DOHH2 (cell line): ENCODE results near the gene MYL12A.

Experiments
- CTCF ChIP-seq: fragments of 200-600 bp; sonication (generic); IDR thresholded peaks from one replicate; pipeline ENCODE4 v1.5.1; 2014; ENCODE audit warnings: antibody characterized with exemption, mild to moderate bottlenecking, low read depth, low read length; ENCODE audit not compliant: poor library complexity, severe bottlenecking
- EZH2phosphoT487 ChIP-seq: fragments of 200-600 bp; sonication (generic); IDR thresholded peaks from 2 replicates; pipeline ENCODE4 v1.6.1; 2017; ENCODE audit warnings: borderline replicate concordance, mild to moderate bottlenecking, antibody characterized with exemption, low read length, moderate library complexity, mixed read lengths

- TF ChIP-seq CTCF (no peak), EZH2phosphoT487 (no peak)
Measured at GRCh38 chr18:3266062-3266608, 18.5 kb downstream of the MYL12A start.
